ENCODE measurements around the gene ADAMTSL3. TPM values are rescaled to one million over a fixed set of nuclear protein-coding genes. Genes with fewer than 3 reads are reported as not detected.

Gene ADAMTSL3
- total RNA-seq, 1 experiment from 2014 or later, result under 0.01 TPM

- DNase-seq (ENCODE audit: low read depth), result no peak
Measured at GRCh38 chr15:83869341-83869740, 215.4 kb downstream of the ADAMTSL3 start.

GRCh38 chr15:83871808-83872559, 218.1 kb downstream of the ADAMTSL3 start:
- peak; percentile 85 for DNase-seq (ENCODE audit: low read depth)

GRCh38 chr15:83873966-83874365, 220.0 kb downstream of the ADAMTSL3 start:
- DNase-seq (ENCODE audit: low read depth), result no peak

DNA sequence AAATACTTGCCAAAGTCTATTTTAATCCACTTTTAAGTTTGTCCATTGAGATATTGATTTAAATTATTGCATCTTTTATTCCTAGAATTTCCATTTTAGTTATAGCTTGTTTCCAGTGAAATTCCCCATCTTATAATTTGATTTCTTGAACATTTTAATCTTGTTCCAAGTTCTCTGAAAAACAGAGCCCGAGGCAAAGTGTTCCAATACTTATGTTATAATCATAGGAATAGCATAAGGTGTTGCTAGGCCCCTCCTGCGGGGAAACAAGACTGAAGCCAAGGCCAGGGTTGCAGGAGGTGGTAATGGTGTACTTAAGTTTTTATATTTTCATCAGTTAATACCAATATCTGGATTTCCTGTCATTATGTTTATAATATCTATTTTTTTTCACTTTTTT, 226.6 kb downstream of the ADAMTSL3 start:
- DNase-seq (ENCODE audit: low read depth), result no peak

DNA sequence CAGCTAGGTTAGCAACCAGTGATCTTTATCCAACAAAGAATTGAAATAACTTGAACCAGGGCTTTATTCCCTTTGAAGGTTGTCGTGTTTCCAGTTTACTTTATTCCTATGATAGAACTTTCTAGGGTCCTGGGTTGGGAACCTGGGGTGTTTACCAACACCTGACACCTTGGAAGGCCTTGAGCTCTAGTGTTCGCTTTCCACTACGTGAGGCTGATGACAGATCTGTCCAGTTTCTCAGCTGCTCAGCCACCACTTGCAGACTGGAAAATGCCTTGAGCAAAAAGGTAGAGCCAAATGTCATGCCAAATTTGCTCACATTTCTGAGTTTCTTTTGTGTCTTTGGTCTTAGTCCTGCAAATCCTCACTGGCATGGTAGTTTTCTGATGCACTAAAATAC, 227.2 kb downstream of the ADAMTSL3 start:
- no peak for DNase-seq (ENCODE audit: low read depth)

DNA sequence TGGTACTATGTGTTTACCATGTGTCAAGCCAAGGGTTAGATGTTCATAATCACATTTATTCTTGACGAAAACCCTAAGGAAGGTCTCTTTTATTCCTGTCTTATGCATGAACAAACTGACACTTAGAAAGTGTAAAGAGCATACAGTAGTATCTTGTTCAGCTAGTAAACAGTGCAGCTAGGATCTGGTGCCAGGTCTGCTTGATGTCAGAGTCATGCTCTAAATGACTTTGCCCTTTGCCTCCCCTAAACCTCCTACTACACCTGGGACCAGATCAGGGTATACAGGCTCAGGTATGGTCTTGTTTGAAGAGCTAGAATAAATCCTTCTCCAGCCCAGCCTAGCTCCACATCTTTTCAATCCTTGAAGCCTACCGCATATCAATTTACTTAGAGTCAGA, 232.4 kb downstream of the ADAMTSL3 start:
- DNase-seq (ENCODE audit: low read depth), result no peak

- DNase-seq (ENCODE audit: low read depth), result no peak
Measured at GRCh38 chr15:83887404-83887803, 233.5 kb downstream of the ADAMTSL3 start.

DNA sequence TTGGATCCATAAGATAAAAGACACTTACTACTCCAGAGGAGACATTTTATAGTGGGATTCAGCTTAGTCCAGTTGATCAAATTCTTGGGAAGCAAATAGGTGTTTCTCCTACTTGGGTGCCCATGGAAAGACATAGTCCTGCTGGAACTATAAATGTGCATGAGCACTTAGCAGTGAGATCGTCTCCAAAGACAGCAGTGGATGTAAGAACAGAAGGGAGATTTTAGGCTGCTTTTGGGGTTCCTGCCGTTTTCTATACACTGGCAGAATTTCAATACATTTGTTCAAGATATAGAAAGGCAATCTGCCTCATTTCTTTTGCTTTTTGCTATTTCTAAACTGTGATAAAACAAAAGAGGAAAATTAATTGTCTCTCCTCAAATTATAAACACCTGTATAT, 234.0 kb downstream of the ADAMTSL3 start:
- no peak for DNase-seq (ENCODE audit: low read depth)

GRCh38 chr15:83889995-83890394, 236.1 kb downstream of the ADAMTSL3 start:
- no peak for DNase-seq (ENCODE audit: low read depth)

DNA sequence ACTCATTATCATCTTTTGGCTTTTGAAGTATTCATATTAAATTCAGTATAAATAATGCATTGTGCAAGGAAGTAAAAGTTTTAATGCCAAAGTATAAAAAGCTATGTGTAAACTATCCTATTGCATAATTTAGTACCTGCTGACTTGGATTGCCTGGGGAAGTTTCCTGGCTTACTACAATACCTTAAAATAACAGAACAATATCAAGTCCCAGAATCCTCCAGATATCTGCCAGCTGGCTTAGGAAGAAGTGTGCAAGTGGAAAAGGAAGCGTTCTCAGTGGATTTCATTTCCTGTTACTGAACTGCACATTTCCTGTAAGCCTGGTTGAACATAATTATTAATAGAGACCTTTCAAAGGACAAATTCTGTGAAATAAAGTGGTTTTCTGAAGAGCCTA, 236.7 kb downstream of the ADAMTSL3 start:
- DNase-seq (ENCODE audit: low read depth), result no peak

DNA sequence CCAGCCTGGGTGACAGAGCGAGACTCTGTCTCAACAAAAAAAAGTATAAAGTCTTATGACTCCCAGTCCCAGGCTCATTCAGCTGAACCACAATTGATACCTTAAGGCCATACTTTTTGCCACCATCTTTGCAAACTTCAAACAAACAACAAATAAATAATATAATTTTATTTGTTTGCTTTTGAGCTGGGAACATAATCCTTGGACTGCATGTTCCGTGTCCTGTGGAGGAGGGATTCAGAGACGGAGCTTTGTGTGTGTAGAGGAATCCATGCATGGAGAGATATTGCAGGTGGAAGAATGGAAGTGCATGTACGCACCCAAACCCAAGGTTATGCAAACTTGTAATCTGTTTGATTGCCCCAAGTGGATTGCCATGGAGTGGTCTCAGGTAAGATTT, 238.6 kb downstream of the ADAMTSL3 start:
- no peak for DNase-seq (ENCODE audit: low read depth)

GRCh38 chr15:83893308-83893707, 239.4 kb downstream of the ADAMTSL3 start:
- DNase-seq (ENCODE audit: low read depth), result no peak

- no peak for DNase-seq (ENCODE audit: low read depth)
Measured at GRCh38 chr15:83897037-83897436, 243.1 kb downstream of the ADAMTSL3 start.

GRCh38 chr15:83898361-83898760, 244.4 kb downstream of the ADAMTSL3 start:
- DNase-seq (ENCODE audit: low read depth), result no peak

DNA sequence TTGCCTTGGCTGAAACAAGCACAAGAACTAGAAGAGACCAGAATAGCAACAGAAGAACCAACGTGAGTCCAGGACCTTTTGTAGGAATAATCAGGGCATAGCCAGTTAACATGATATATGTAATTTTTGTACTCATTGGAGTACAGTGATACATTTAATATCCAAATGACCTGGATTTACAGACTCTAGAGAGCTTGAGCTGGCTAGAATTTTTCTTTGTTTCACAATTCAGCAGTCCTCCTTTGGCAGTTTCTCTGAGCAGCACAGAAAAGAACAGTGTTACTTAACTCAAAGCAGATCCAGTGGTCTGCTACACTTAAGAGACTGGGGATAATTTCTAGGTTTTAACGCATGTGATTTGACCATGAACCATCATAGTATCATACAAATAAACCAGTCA, 245.7 kb downstream of the ADAMTSL3 start:
- no peak for DNase-seq (ENCODE audit: low read depth)

GRCh38 chr15:83904107-83905040, 250.5 kb downstream of the ADAMTSL3 start:
- DNase-seq (ENCODE audit: low read depth), result peak; percentile 98

GRCh38 chr15:83905556-83906273, 251.8 kb downstream of the ADAMTSL3 start:
- no peak for DNase-seq (ENCODE audit: low read depth)

DNA sequence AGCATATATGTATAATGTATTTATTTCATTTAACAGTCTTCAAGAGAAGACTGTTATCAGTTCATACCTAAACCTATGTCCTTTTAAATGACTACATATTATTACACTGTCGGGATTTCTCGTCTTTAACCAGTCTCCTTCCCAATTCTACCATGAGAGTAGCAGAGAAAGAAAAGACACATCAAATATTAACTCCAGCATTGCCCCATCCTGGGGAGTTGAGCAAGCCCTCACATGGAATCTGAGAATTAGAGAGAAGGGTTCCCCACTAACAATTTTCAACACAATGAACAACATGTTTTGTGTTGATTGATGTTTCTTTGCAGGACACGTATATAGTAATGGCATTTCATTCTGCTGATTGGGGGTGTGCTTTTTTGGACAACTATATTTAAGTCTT, 257.4 kb downstream of the ADAMTSL3 start:
- no peak for DNase-seq (ENCODE audit: low read depth)

GRCh38 chr15:83912343-83912742, 258.4 kb downstream of the ADAMTSL3 start:
- DNase-seq (ENCODE audit: low read depth), result no peak

DNA sequence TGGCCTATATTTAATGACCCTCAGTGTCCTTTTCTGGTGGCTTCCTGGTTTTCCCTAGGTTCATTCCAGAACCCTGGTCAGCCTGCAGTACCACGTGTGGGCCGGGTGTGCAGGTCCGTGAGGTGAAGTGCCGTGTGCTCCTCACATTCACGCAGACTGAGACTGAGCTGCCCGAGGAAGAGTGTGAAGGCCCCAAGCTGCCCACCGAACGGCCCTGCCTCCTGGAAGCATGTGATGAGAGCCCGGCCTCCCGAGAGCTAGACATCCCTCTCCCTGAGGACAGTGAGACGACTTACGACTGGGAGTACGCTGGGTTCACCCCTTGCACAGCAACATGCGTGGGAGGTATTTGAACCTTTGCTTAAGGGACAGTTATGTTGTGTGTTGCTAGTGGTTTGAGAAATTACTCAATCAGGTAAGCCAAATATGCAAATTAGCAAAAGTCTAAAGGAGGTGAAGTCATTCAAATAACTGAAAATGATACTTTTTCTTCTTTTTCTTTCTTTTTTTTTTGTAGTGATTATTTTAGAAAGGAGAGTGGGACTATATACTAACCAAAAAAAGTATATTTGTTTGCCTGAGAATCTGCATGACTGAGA, 259.2 kb downstream of the ADAMTSL3 start:
- no peak for DNase-seq (ENCODE audit: low read depth)

DNA sequence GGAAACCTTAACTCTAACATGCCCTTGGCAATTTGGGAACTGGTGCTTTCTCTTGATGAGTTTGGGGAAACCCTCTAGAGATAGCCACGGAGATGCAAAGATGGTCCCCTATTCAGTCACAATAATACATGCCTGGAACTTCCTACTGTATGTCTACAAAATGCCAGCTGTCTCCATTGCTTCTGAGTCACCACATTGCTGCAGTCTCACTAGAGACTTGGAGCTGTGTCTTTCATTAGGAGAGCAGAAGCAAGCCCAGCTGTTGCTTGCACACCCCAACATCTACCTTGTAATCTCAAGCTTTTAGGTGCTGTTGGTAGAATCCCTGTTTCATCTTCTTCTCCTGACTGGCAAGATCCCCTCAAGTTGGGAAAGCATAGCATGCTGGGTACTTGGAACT, 261.0 kb downstream of the ADAMTSL3 start:
- DNase-seq (ENCODE audit: low read depth), result peak; percentile 65

- no peak for DNase-seq (ENCODE audit: low read depth)
Measured at GRCh38 chr15:83917432-83917831, 263.5 kb downstream of the ADAMTSL3 start.
